Endodermal cell (in vitro differentiated cells): ENCODE data around the gene PRICKLE2. TPM values are rescaled to one million over a fixed set of nuclear protein-coding genes. Genes with fewer than 3 reads are reported as not detected.

Source experiments
- DNase-seq: peaks from one replicate; pipeline ENCODE4 v3.0.0-alpha.2; 2017
- H3K27ac ChIP-seq: 2 replicates; pipeline ENCODE4 v1.5.1; 2013; ENCODE audit warnings: mild to moderate bottlenecking, low read depth, low read length, moderate library complexity
- H3K27me3 ChIP-seq: 2 replicates; pipeline ENCODE4 v1.6.1; 2013; ENCODE audit warnings: mild to moderate bottlenecking, low read length, moderate library complexity; ENCODE audit not compliant: insufficient read depth, control insufficient read depth, poor library complexity, severe bottlenecking
- H3K36me3 ChIP-seq: 2 replicates; pipeline ENCODE4 v1.7.0; 2013; ENCODE audit warnings: mild to moderate bottlenecking, low read length, moderate library complexity; ENCODE audit not compliant: control insufficient read depth, insufficient read depth
- H3K4me1 ChIP-seq: one replicate; pipeline ENCODE4 v1.7.0; 2013; ENCODE audit warnings: low read length; ENCODE audit not compliant: control insufficient read depth, insufficient read depth
- H3K4me3 ChIP-seq: 2 replicates; pipeline ENCODE4 v1.5.1; 2013; ENCODE audit warnings: mild to moderate bottlenecking, low read length, moderate library complexity
- H3K9ac ChIP-seq: 2 replicates; pipeline ENCODE4 v1.6.1; 2013; ENCODE audit warnings: mild to moderate bottlenecking, low read length, moderate library complexity; ENCODE audit not compliant: poor library complexity, severe bottlenecking; ENCODE audit errors: extremely low read depth
- H3K9me3 ChIP-seq: 2 replicates; pipeline ENCODE4 v1.6.1; 2013; ENCODE audit warnings: mild to moderate bottlenecking, low read length, moderate library complexity; ENCODE audit not compliant: control insufficient read depth
- H3K27ac Mint-ChIP-seq: 2 replicates; pipeline ENCODE4 v1.8.0; 2020; ENCODE audit warnings: mixed read lengths
- H3K27me3 Mint-ChIP-seq: 2 replicates; pipeline ENCODE4 v1.8.0; 2021; ENCODE audit warnings: mild to moderate bottlenecking, mixed read lengths; ENCODE audit not compliant: insufficient read depth
- H3K36me3 Mint-ChIP-seq: 2 replicates; pipeline ENCODE4 v1.8.0; 2020; ENCODE audit warnings: low read depth, mixed read lengths
- H3K4me1 Mint-ChIP-seq: 2 replicates; pipeline ENCODE4 v1.8.0; 2020; ENCODE audit warnings: mixed read lengths
- H3K4me3 Mint-ChIP-seq: 2 replicates; pipeline ENCODE4 v1.8.0; 2020; ENCODE audit warnings: mild to moderate bottlenecking, moderate library complexity, mixed read lengths
- H3K9me3 Mint-ChIP-seq: 2 replicates; pipeline ENCODE4 v1.8.0; 2020; ENCODE audit warnings: mild to moderate bottlenecking, mixed read lengths
- WGBS, 2 experiments: methylation state at CpG; one replicate each; pipeline versions ENCODE4 v1.1.5 to v1.1.7; 2013; ENCODE audit warnings: missing lambda C conversion rate in 2 of 2, mixed read lengths in 1 of 2; ENCODE audit not compliant: insufficient coverage in 1 of 2, insufficient read length in 1 of 2; 5-methylcytosine and 5-hydroxymethylcytosine counted together
- total RNA-seq, 2 donors: library from RNA; stranded (reverse); fragmentation: NEBNext Ultra II Directional in 1 of 2; extraction: Animal tissue kit (Norgen Biotek cat#: 25700) in 1 of 2; gene quantifications; 2 replicates in 1 of 2; 3 replicates in 1 of 2; pipeline ENCODE4 v1.2.1, GENCODE V29; 2021
- TF ChIP-seq, protein P1 (sequence below): fragments of 200-600 bp; sonication (generic); conservative IDR thresholded peaks from 2 replicates; pipeline ENCODE4 v1.5.0; 2021; ENCODE audit warnings: antibody characterized with exemption, mild to moderate bottlenecking

Gene PRICKLE2
- total RNA-seq, 2 donors from 2014 or later = 8.5 to 10.4 TPM

DNA sequence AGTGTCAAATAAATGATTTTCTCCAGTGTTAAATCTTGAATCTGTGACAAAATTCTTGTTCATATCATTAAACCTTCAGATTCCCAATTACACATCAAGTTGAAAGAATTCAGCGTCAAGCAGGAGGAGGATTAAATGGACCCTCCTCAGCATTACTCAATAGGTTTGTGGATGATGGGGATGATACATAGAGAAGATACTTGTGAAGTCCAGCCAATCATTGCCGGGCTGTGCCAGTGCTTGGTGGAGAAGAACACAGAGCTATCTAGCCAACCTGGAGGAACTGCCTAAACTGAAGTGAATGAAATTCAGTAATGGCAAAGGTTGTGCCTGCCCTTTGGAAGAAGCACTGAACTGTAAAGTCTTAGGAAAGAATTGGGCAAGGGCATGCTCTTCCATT lies 47.0 kb upstream of the PRICKLE2 start:
- H3K9me3 Mint-ChIP-seq = peaks cover 8% of the 10 kb centered on the region
- no peaks in the 10 kb centered on the region for H3K36me3 Mint-ChIP-seq
- Histone ChIP-seq H3K27ac (no peak overlapping the region), H3K4me1 (peaks cover 3% of the 10 kb centered on the region), H3K36me3 (no peaks in the 10 kb centered on the region), H3K9me3 (peaks cover 26% of the 10 kb centered on the region), H3K27me3 (no peaks in the 10 kb centered on the region), H3K4me3 (no peak overlapping the region), H3K9ac (no peak overlapping the region)
- no peak overlapping the region for H3K4me3 Mint-ChIP-seq
- H3K4me1 Mint-ChIP-seq = peaks cover 8% of the 10 kb centered on the region
- no peak overlapping the region for H3K27ac Mint-ChIP-seq
- TF ChIP-seq, protein P1, sequence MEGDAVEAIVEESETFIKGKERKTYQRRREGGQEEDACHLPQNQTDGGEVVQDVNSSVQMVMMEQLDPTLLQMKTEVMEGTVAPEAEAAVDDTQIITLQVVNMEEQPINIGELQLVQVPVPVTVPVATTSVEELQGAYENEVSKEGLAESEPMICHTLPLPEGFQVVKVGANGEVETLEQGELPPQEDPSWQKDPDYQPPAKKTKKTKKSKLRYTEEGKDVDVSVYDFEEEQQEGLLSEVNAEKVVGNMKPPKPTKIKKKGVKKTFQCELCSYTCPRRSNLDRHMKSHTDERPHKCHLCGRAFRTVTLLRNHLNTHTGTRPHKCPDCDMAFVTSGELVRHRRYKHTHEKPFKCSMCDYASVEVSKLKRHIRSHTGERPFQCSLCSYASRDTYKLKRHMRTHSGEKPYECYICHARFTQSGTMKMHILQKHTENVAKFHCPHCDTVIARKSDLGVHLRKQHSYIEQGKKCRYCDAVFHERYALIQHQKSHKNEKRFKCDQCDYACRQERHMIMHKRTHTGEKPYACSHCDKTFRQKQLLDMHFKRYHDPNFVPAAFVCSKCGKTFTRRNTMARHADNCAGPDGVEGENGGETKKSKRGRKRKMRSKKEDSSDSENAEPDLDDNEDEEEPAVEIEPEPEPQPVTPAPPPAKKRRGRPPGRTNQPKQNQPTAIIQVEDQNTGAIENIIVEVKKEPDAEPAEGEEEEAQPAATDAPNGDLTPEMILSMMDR = no peak
- H3K27me3 Mint-ChIP-seq = no peaks in the 10 kb centered on the region
- no peak for DNase-seq
- 80 to 98% methylated on average over 1 to 2 of the region's 2 CpGs for WGBS, 2 experiments

DNA sequence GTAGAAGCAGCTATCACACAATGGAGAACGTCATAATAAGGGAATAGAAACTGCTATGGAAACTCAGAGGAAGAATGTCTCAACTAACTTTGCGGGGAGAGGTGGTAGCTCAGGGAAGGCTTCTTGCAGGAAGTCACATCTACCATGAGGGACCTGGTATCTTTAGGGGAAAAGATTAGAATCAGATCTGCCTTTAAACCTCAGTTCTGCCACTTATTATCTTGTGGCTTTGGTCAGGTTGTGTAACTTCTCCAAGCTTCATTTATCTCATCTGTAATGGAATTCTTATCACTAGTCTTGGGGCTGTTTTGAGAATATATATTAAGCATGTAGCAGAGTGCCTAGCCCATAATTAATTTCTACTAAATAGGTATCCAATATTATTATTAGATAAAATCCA lies 46.4 kb upstream of the PRICKLE2 start:
- Mint-ChIP-seq H3K27ac (no peak overlapping the region), H3K36me3 (no peaks in the 10 kb centered on the region), H3K27me3 (no peaks in the 10 kb centered on the region), H3K4me3 (no peak overlapping the region), H3K4me1 (peaks cover 14% of the 10 kb centered on the region), H3K9me3 (peaks cover 8% of the 10 kb centered on the region)
- no peaks in the 10 kb centered on the region for H3K27me3 ChIP-seq
- H3K9ac ChIP-seq = no peak overlapping the region
- TF ChIP-seq, protein P1 = no peak
- no peak overlapping the region for H3K4me3 ChIP-seq
- 88 to 100% methylated on average over 2 of the region's 2 CpGs for WGBS, 2 experiments
- peaks cover 7% of the 10 kb centered on the region for H3K4me1 ChIP-seq
- no peak for DNase-seq
- H3K27ac ChIP-seq = no peak overlapping the region
- H3K9me3 ChIP-seq = peaks cover 26% of the 10 kb centered on the region
- H3K36me3 ChIP-seq = no peaks in the 10 kb centered on the region

DNA sequence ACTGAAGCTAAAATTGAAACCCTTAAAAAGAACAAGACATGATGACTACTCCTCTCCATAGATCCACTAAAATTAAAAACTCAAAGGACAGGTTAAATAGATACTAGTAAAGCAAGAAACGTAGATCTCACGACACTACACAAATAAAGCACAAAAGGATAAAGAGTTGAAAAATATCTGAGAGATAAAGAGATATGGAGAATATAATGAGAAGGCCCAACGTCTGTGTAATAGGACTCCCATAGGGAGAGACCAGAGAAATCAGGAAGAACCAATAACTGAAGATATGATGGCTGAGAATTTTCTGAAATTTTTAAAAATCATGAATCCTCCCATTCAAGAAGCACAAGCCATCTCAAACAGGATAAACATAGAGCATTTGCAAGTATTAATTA lies 45.6 kb upstream of the PRICKLE2 start:
- H3K9me3 ChIP-seq = peaks cover 26% of the 10 kb centered on the region
- H3K9me3 Mint-ChIP-seq = peaks cover 8% of the 10 kb centered on the region
- no peak overlapping the region for H3K27ac ChIP-seq
- no peak for DNase-seq
- no peaks in the 10 kb centered on the region for H3K27me3 Mint-ChIP-seq
- H3K36me3 ChIP-seq = no peaks in the 10 kb centered on the region
- H3K9ac ChIP-seq = no peak overlapping the region
- TF ChIP-seq, protein P1 = no peak
- no peak overlapping the region for H3K4me3 ChIP-seq
- 92 to 95% methylated on average over 1 to 3 of the region's 3 CpGs for WGBS, 2 experiments
- no peaks in the 10 kb centered on the region for H3K27me3 ChIP-seq
- H3K4me3 Mint-ChIP-seq = no peak overlapping the region
- H3K4me1 Mint-ChIP-seq = peaks cover 21% of the 10 kb centered on the region
- H3K27ac Mint-ChIP-seq = no peak overlapping the region
- no peaks in the 10 kb centered on the region for H3K36me3 Mint-ChIP-seq
- peaks cover 8% of the 10 kb centered on the region for H3K4me1 ChIP-seq
